NCI-H748 (cell line): ENCODE measurements around the gene FAM222B.
"Not testable (repeated sequence)": the region's sequence is repeated elsewhere in the genome, so short reads cannot be mapped to it uniquely, and the experiment has no call there.

Experiments
- DNase-seq: peaks from one replicate; lab custom pipeline; 2025; ENCODE audit not compliant: unreplicated experiment; lab: John Stamatoyannopoulos, UW

Gene FAM222B

GRCh38 chr17:28842282-28843012 is at the start of gene FAM222B:
Gene FAM222B, minus strand, starts transcription at chr17:28842790. Its CDS starts 76,123 bp downstream, at chr17:28766667.
- peak; percentile 96 for DNase-seq

GRCh38 chr17:28892024-28892423 is 49.4 kb upstream of the FAM222B start:
- DNase-seq = no peak

- DNase-seq = no peak
These were observed 48.6 kb upstream of the FAM222B start for GRCh38 chr17:28891201-28891600.

GRCh38 chr17:28889996-28890395 is 47.4 kb upstream of the FAM222B start:
- DNase-seq = no peak

- DNase-seq = no peak
These were observed 46.2 kb upstream of the FAM222B start for GRCh38 chr17:28888832-28889231.

- DNase-seq = no peak
These were observed 45.4 kb upstream of the FAM222B start for GRCh38 chr17:28887871-28888471.

GRCh38 chr17:28885951-28886350 is 43.4 kb upstream of the FAM222B start:
- DNase-seq = no peak

GRCh38 chr17:28885363-28885762 is 42.8 kb upstream of the FAM222B start:
- no peak for DNase-seq

GRCh38 chr17:28883967-28884702 is 41.5 kb upstream of the FAM222B start:
- no peak for DNase-seq

- DNase-seq = no peak
These were observed 39.7 kb upstream of the FAM222B start for GRCh38 chr17:28882154-28882895.

GRCh38 chr17:28881533-28882056 is 39.0 kb upstream of the FAM222B start:
- no peak for DNase-seq

- DNase-seq = no peak
These were observed 38.0 kb upstream of the FAM222B start for GRCh38 chr17:28880572-28880945.

GRCh38 chr17:28879886-28880571 is 37.4 kb upstream of the FAM222B start:
- no peak for DNase-seq

GRCh38 chr17:28878981-28879380 is 36.4 kb upstream of the FAM222B start:
- peak; percentile 67 for DNase-seq

- no peak for DNase-seq
These were observed 35.7 kb upstream of the FAM222B start for GRCh38 chr17:28878158-28878910.

- DNase-seq = not testable (repeated sequence)
These were observed 34.6 kb upstream of the FAM222B start for GRCh38 chr17:28877150-28877711.

GRCh38 chr17:28875848-28876550 is 33.4 kb upstream of the FAM222B start:
- no peak for DNase-seq

- DNase-seq = no peak
These were observed 32.2 kb upstream of the FAM222B start for GRCh38 chr17:28874750-28875149.

- no peak for DNase-seq
These were observed 31.2 kb upstream of the FAM222B start for GRCh38 chr17:28873839-28874238.
